ENCODE results near the gene PCDH12. TPM values are rescaled to one million over a fixed set of nuclear protein-coding genes. Genes with fewer than 3 reads are reported as not detected.

Gene PCDH12
- polyA plus RNA-seq, 1 donor (not counting 4 experiments of a cell fraction or from before 2014, with no cell fraction given), result 0.01 TPM

DNA sequence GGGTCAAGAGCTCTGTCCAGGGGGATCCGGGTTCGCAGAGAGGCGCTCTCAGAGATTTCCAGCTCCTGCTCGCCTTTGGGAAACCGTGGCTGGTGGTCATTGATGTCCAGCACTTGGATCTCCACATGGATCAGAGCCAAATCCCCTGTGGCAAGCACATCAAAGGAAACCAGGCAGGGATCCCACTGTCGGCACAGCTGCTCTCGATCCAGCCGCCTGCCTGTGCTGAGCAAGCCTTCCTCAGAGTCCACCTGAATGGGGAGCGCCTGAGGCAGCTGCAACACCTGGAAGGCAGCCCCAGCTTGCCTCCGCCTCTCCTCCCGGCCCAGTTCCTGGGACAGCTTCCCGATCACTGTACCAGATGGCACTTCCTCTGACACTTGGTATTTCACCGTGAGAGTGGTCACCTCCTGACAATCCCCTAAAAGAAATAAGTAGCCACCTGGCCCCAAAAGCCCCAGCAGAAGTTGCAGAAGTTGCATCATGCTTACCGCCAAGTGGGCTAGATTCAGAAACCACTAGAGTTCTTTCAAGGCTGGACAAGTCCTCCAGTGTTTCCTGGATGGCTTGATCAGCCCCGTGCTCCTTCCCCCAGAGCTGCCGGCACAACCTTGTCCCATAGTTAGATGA is 520 bp downstream of the PCDH12 start:
- no peaks in the 10 kb centered on the region for H3K36me3 ChIP-seq (ENCODE audit: control insufficient read depth in 2 of 2, extremely low read depth in 1 of 2, insufficient read depth in 2 of 2, low read length in 2 of 2)
- no peaks in the 10 kb centered on the region for H3K9me3 ChIP-seq (ENCODE audit: control insufficient read depth, low read depth, low read length)
- no peaks in the 10 kb centered on the region for H3K27me3 ChIP-seq (ENCODE audit: control insufficient read depth, extremely low read depth, insufficient read depth, low read length)
- H3K4me2 ChIP-seq (ENCODE audit: control insufficient read depth, extremely low read depth, insufficient read depth, low read depth, low read length), result no peak overlapping the region
- FAIRE-seq (no peak), DNase-seq (ENCODE audit: low read depth, low spot score) (no peak)
- no peak overlapping the region for H2AFZ ChIP-seq (ENCODE audit: control insufficient read depth, low read length)
- no peaks in the 10 kb centered on the region for H4K20me1 ChIP-seq (ENCODE audit: control insufficient read depth, extremely low read depth, insufficient read depth, low read length)
- TF ChIP-seq CTCF (optimal IDR thresholded peaks at IDR 0.05 in 1 of 3, IDR thresholded peaks at IDR 0.05 in 1 of 3, conservative IDR thresholded peaks at IDR 0.05 in 1 of 3; ENCODE audit: extremely low read depth in 1 of 3, insufficient read depth in 2 of 3, low read length in 3 of 3), result no peak
- no peak for TF ChIP-seq EZH2 (IDR thresholded peaks at IDR 0.05; ENCODE audit: low read length)
- H3K4me3 ChIP-seq (ENCODE audit: control insufficient read depth in 2 of 3, extremely low read depth in 1 of 3, insufficient read depth in 2 of 3, low read depth in 1 of 3, low read length in 3 of 3), result no peak overlapping the region
- H3K9me1 ChIP-seq (ENCODE audit: control insufficient read depth, extremely low read depth, insufficient read depth, low read length), result no peaks in the 10 kb centered on the region
- H3K9ac ChIP-seq (ENCODE audit: control insufficient read depth, extremely low read depth, insufficient read depth, low read length), result no peak overlapping the region
- H3K4me1 ChIP-seq (ENCODE audit: control insufficient read depth, extremely low read depth, insufficient read depth, low read length), result peaks cover 11% of the 10 kb centered on the region
- dilution Hi-C loops (cut with MboI; ENCODE audit: extremely low pct_ligation_motif_present, low sequenced_read_pairs), result no loop called here
- no peak overlapping the region for H3K27ac ChIP-seq (ENCODE audit: control insufficient read depth, insufficient read depth, low read length)
- no peaks in the 10 kb centered on the region for H3K79me2 ChIP-seq (ENCODE audit: control insufficient read depth, insufficient read depth, low read length)

- H3K4me1 ChIP-seq (ENCODE audit: control insufficient read depth, extremely low read depth, insufficient read depth, low read length), result peaks cover 11% of the 10 kb centered on the region
- H3K4me2 ChIP-seq (ENCODE audit: control insufficient read depth, extremely low read depth, insufficient read depth, low read depth, low read length), result no peak overlapping the region
- no peak for FAIRE-seq
- no peak overlapping the region for H3K27ac ChIP-seq (ENCODE audit: control insufficient read depth, insufficient read depth, low read length)
- no peaks in the 10 kb centered on the region for H3K9me3 ChIP-seq (ENCODE audit: control insufficient read depth, low read depth, low read length)
- dilution Hi-C loops (cut with MboI; ENCODE audit: extremely low pct_ligation_motif_present, low sequenced_read_pairs), result no loop called here
- H3K79me2 ChIP-seq (ENCODE audit: control insufficient read depth, insufficient read depth, low read length), result no peaks in the 10 kb centered on the region
- no peak overlapping the region for H3K9ac ChIP-seq (ENCODE audit: control insufficient read depth, extremely low read depth, insufficient read depth, low read length)
- no peaks in the 10 kb centered on the region for H4K20me1 ChIP-seq (ENCODE audit: control insufficient read depth, extremely low read depth, insufficient read depth, low read length)
- no peak for DNase-seq (ENCODE audit: low read depth, low spot score)
- H3K27me3 ChIP-seq (ENCODE audit: control insufficient read depth, extremely low read depth, insufficient read depth, low read length), result no peaks in the 10 kb centered on the region
- no peak overlapping the region for H2AFZ ChIP-seq (ENCODE audit: control insufficient read depth, low read length)
- no peaks in the 10 kb centered on the region for H3K9me1 ChIP-seq (ENCODE audit: control insufficient read depth, extremely low read depth, insufficient read depth, low read length)
- H3K36me3 ChIP-seq (ENCODE audit: control insufficient read depth in 2 of 2, extremely low read depth in 1 of 2, insufficient read depth in 2 of 2, low read length in 2 of 2), result no peaks in the 10 kb centered on the region
- H3K4me3 ChIP-seq (ENCODE audit: control insufficient read depth in 2 of 3, extremely low read depth in 1 of 3, insufficient read depth in 2 of 3, low read depth in 1 of 3, low read length in 3 of 3), result no peak overlapping the region
- TF ChIP-seq CTCF (optimal IDR thresholded peaks at IDR 0.05 in 1 of 3, IDR thresholded peaks at IDR 0.05 in 1 of 3, conservative IDR thresholded peaks at IDR 0.05 in 1 of 3; ENCODE audit: extremely low read depth in 1 of 3, insufficient read depth in 2 of 3, low read length in 3 of 3) (no peak), EZH2 (IDR thresholded peaks at IDR 0.05; ENCODE audit: low read length) (no peak)
Observed at GRCh38 chr5:141954194-141954593, 3.8 kb downstream of the PCDH12 start.

Measured in keratinocyte (primary cell).